NCI-H1417 (cell line): Measurements from ENCODE around the gene RAB19.

Experiments
- DNase-seq, 3 experiments: peaks; one replicate each; lab custom pipeline; 2025; lab: John Stamatoyannopoulos, UW

The RAB19 gene

GRCh38 chr7:140403878-140404564 lies at the start of gene RAB19:
Gene RAB19, plus strand, starts transcription at chr7:140404058. Its CDS starts 3,589 bp downstream, at chr7:140407647.
- peak; percentile 63 to 83 (median 78) for DNase-seq

- DNase-seq = no peak
These were observed 45.8 kb upstream of the RAB19 start for GRCh38 chr7:140358024-140358411.

- no peak for DNase-seq
These were observed 45.3 kb upstream of the RAB19 start for GRCh38 chr7:140358412-140359051.

GRCh38 chr7:140360697-140361229 lies 43.1 kb upstream of the RAB19 start:
- no peak for DNase-seq

- peak in 2 of 3 experiments; percentile 13 to 80 for DNase-seq
These were observed 39.0 kb upstream of the RAB19 start for GRCh38 chr7:140364819-140365218.

- DNase-seq = no peak
These were observed 36.3 kb upstream of the RAB19 start for GRCh38 chr7:140367528-140367927.

- DNase-seq = no peak
These were observed 34.6 kb upstream of the RAB19 start for GRCh38 chr7:140369294-140369693.

GRCh38 chr7:140375323-140375722 lies 28.5 kb upstream of the RAB19 start:
- no peak for DNase-seq

GRCh38 chr7:140375892-140376730 lies 27.7 kb upstream of the RAB19 start:
- DNase-seq = no peak

- DNase-seq = peak in 2 of 3 experiments; percentile 49 to 84
These were observed 19.7 kb upstream of the RAB19 start for GRCh38 chr7:140383954-140384713.

- no peak for DNase-seq
These were observed 18.8 kb upstream of the RAB19 start for GRCh38 chr7:140384894-140385545.

GRCh38 chr7:140389445-140389844 lies 14.4 kb upstream of the RAB19 start:
- no peak for DNase-seq

- DNase-seq = no peak
These were observed 13.8 kb upstream of the RAB19 start for GRCh38 chr7:140390034-140390433.

- no peak for DNase-seq
These were observed 13.2 kb upstream of the RAB19 start for GRCh38 chr7:140390466-140391190.

GRCh38 chr7:140391634-140392033 lies 12.2 kb upstream of the RAB19 start:
- DNase-seq = no peak

GRCh38 chr7:140393756-140394306 lies 10.0 kb upstream of the RAB19 start:
- DNase-seq = no peak

- DNase-seq = peak; percentile 88 to 93 (median 92)
These were observed 5.8 kb upstream of the RAB19 start, which contains the start of gene SLC37A3 for GRCh38 chr7:140397784-140398750. Gene SLC37A3, minus strand, starts transcription at chr7:140398530. Its CDS starts 16,004 bp downstream, at chr7:140382526.

GRCh38 chr7:140398821-140399220 lies 5.0 kb upstream of the RAB19 start:
- no peak for DNase-seq

- DNase-seq = no peak
These were observed 3.5 kb upstream of the RAB19 start for GRCh38 chr7:140400381-140400780.
